Stomach (tissue), 9 donors: ENCODE results near the gene LGALS9. TPM values are rescaled to one million over a fixed set of nuclear protein-coding genes. Genes with fewer than 3 reads are reported as not detected.
"Not testable (repeated sequence)": the region's sequence is repeated elsewhere in the genome, so short reads cannot be mapped to it uniquely, and the experiment has no call there.

Experiments
- DNase-seq, 2 donors: peaks; one replicate each; pipeline versions ENCODE4 v3.0.0 to v3.0.0-alpha.2; 2013 to 2019
- H3K27ac ChIP-seq, 5 donors: fragments of 200-600 bp in 4 of 5; sonication (generic) in 4 of 5; one replicate each; pipeline ENCODE4 v1.5.1; 2013 to 2019; ENCODE audit warnings: mild to moderate bottlenecking in 1 of 5, moderate library complexity in 1 of 5
- H3K27me3 ChIP-seq, 3 donors: fragments of 200-600 bp; sonication (generic); one replicate each; pipeline ENCODE4 v1.5.1; 2017 to 2019; ENCODE audit warnings: mixed run types in 1 of 3
- H3K36me3 ChIP-seq, 4 donors: fragments of 200-600 bp; sonication (generic); 1 replicate in 3 of 4; 2 replicates in 1 of 4; pipeline ENCODE4 v1.5.1; 2016 to 2019
- H3K4me1 ChIP-seq, 4 donors: fragments of 200-600 bp; sonication (generic); one replicate each; pipeline ENCODE4 v1.5.1; 2016 to 2019
- H3K4me3 ChIP-seq, 4 donors: fragments of 200-600 bp; sonication (generic) in 3 of 4; one replicate each; pipeline ENCODE4 v1.5.1; 2016 to 2019; ENCODE audit warnings: mild to moderate bottlenecking in 1 of 4
- H3K9me3 ChIP-seq, 4 donors: fragments of 200-600 bp; sonication (generic); one replicate each; pipeline ENCODE4 v1.5.1; 2016 to 2019
- CTCF ChIP-seq, 7 experiments: fragments of 450-650 bp in 4 of 7; fragments of 200-600 bp in 3 of 7; sonication (generic) in 3 of 7; IDR thresholded peaks; one replicate each; pipeline ENCODE4 v1.5.1; 2016 to 2019; ENCODE audit warnings: antibody characterized with exemption in 7 of 7, control low read depth in 2 of 7, mild to moderate bottlenecking in 1 of 7
- EP300 ChIP-seq: sonication (generic); formaldehyde crosslinking; IDR thresholded peaks from one replicate; pipeline ENCODE4 v1.6.1; 2017; ENCODE audit warnings: antibody characterized with exemption
- POLR2A ChIP-seq, 4 donors: fragments of 450-650 bp; IDR thresholded peaks; one replicate each; pipeline ENCODE4 v1.6.1; 2016; ENCODE audit warnings: antibody characterized with exemption in 4 of 4, control low read depth in 2 of 4, mild to moderate bottlenecking in 1 of 4, moderate library complexity in 1 of 4
- POLR2AphosphoS5 ChIP-seq, 3 donors: sonication (generic); formaldehyde crosslinking; IDR thresholded peaks; one replicate each; pipeline ENCODE4 v1.6.1; 2016; ENCODE audit warnings: antibody characterized with exemption in 3 of 3
- WGBS, 5 donors: extraction: QIAGEN DNeasy Blood & Tissue Kit in 3 of 5; methylation state at CpG; one replicate each; pipeline versions ENCODE4 v1.1.5 to v1.1.7; 2013 to 2018; 5-methylcytosine and 5-hydroxymethylcytosine counted together
- intact Hi-C: fragments of 100-400 bp; cut with DNase I; formaldehyde crosslinking; loops from one replicate; pipeline ENCODE4 v1.15.1; 2023; ENCODE audit warnings: low total_unique reads
- polyA plus RNA-seq, 3 donors: library from polyadenylated mRNA; stranded (reverse); fragments of 200-250 nt; gene quantifications; one replicate each; pipeline ENCODE4 v1.2.3, GENCODE V29; 2013
- total RNA-seq, 5 donors: library from RNA; depleted of rRNA; stranded (reverse); fragments of >200 nt; gene quantifications; one replicate each; pipeline versions ENCODE4 v1.1.0 to v1.2.3, GENCODE V29; 2014 to 2016
- donor health status: healthy with polysubstance abuse.
- donor health status: Bipolar disorder and iron deficiency.
- donor health status: healthy.

Gene LGALS9
- total and polyA plus RNA-seq, 8 donors, result 54.0 to 341 (median 97.7) TPM

GRCh38 chr17:27669136-27669535, 38.1 kb downstream of the LGALS9 start:
- H3K4me1 ChIP-seq, result no peaks in the 10 kb centered on the region
- no peak overlapping the region for H3K27ac ChIP-seq
- H3K9me3 ChIP-seq, result no peaks in the 10 kb centered on the region
- TF ChIP-seq POLR2A (IDR thresholded peaks at IDR 0.05), result no peak
- no peak for TF ChIP-seq CTCF (IDR thresholded peaks at IDR 0.05)
- TF ChIP-seq POLR2AphosphoS5 (IDR thresholded peaks at IDR 0.05), result no peak
- no peak for TF ChIP-seq EP300
- H3K36me3 ChIP-seq, result no peaks in the 10 kb centered on the region
- no peak overlapping the region for H3K4me3 ChIP-seq
- DNase-seq, result no peak
- WGBS, 5 donors, result 83 to 94% (median 89%) methylated on average over 7 of the region's 7 CpGs
- H3K27me3 ChIP-seq, result no peaks in the 10 kb centered on the region
- intact Hi-C loops, result no loop called here

GRCh38 chr17:27669850-27670249, 38.9 kb downstream of the LGALS9 start:
- Histone ChIP-seq H3K27ac (no peak overlapping the region), H3K27me3 (no peaks in the 10 kb centered on the region), H3K9me3 (no peaks in the 10 kb centered on the region), H3K36me3 (no peaks in the 10 kb centered on the region), H3K4me3 (no peak overlapping the region), H3K4me1 (no peaks in the 10 kb centered on the region)
- no peak for TF ChIP-seq CTCF (IDR thresholded peaks at IDR 0.05)
- TF ChIP-seq EP300, result no peak
- no peak for TF ChIP-seq POLR2AphosphoS5 (IDR thresholded peaks at IDR 0.05)
- no peak for TF ChIP-seq POLR2A (IDR thresholded peaks at IDR 0.05)
- 62 to 84% (median 71%) methylated on average over 5 of the region's 5 CpGs for WGBS, 5 donors
- intact Hi-C loops, result no loop called here
- no peak for DNase-seq

- 77 to 85% (median 83%) methylated on average over 11 to 12 of the region's 12 CpGs for WGBS, 5 donors
- intact Hi-C loops, result no loop called here
- Histone ChIP-seq H3K4me1 (no peaks in the 10 kb centered on the region), H3K27ac (no peak overlapping the region), H3K9me3 (no peaks in the 10 kb centered on the region), H3K4me3 (no peak overlapping the region), H3K36me3 (no peaks in the 10 kb centered on the region), H3K27me3 (no peaks in the 10 kb centered on the region)
- no peak for TF ChIP-seq POLR2A (IDR thresholded peaks at IDR 0.05)
- no peak for TF ChIP-seq EP300
- TF ChIP-seq POLR2AphosphoS5 (IDR thresholded peaks at IDR 0.05), result no peak
- TF ChIP-seq CTCF (IDR thresholded peaks at IDR 0.05), result no peak
- no peak for DNase-seq
These were observed 40.0 kb downstream of the LGALS9 start for GRCh38 chr17:27670791-27671590.

- TF ChIP-seq POLR2AphosphoS5 (IDR thresholded peaks at IDR 0.05) (no peak), EP300 (no peak), POLR2A (IDR thresholded peaks at IDR 0.05) (no peak), CTCF (IDR thresholded peaks at IDR 0.05) (no peak)
- Histone ChIP-seq H3K27ac (no peak overlapping the region), H3K4me3 (no peak overlapping the region), H3K4me1 (no peaks in the 10 kb centered on the region), H3K27me3 (no peaks in the 10 kb centered on the region), H3K36me3 (no peaks in the 10 kb centered on the region), H3K9me3 (no peaks in the 10 kb centered on the region)
- intact Hi-C loops, result no loop called here
- no peak for DNase-seq
- 82 to 89% (median 84%) methylated on average over 2 of the region's 2 CpGs for WGBS, 5 donors
These were observed 40.6 kb downstream of the LGALS9 start for GRCh38 chr17:27671591-27671910.

- H3K9me3 ChIP-seq, H3K4me1 ChIP-seq, H3K4me3 ChIP-seq, DNase-seq, H3K36me3 ChIP-seq, intact Hi-C loops, H3K27me3 ChIP-seq, H3K27ac ChIP-seq: not testable (repeated sequence)
- 54 to 68% (median 55%) methylated on average over 5 to 6 of the region's 6 CpGs for WGBS, 5 donors
These were observed 41.0 kb downstream of the LGALS9 start for GRCh38 chr17:27671977-27672480.
